Measurements from ENCODE around the gene TDRD7. TPM values are rescaled to one million over a fixed set of nuclear protein-coding genes. Genes with fewer than 3 reads are reported as not detected.

Gene TDRD7
- polyA plus RNA-seq, 1 donor (not counting 4 experiments of a cell fraction or from before 2014, with no cell fraction given): 10.5 TPM

GRCh38 chr9:97411440-97411788 lies 482 bp upstream of the TDRD7 start:
- no peaks in the 10 kb centered on the region for H3K36me3 ChIP-seq (ENCODE audit: control insufficient read depth in 2 of 2, extremely low read depth in 1 of 2, insufficient read depth in 2 of 2, low read length in 2 of 2)
- FAIRE-seq: no peak
- H3K4me2 ChIP-seq (ENCODE audit: control insufficient read depth, extremely low read depth, insufficient read depth, low read depth, low read length): peak overlapping the region; percentile 86
- H3K4me3 ChIP-seq (ENCODE audit: control insufficient read depth in 2 of 3, extremely low read depth in 1 of 3, insufficient read depth in 2 of 3, low read depth in 1 of 3, low read length in 3 of 3): peak overlapping the region; percentile 77 to 83 (median 79)
- peaks cover 9% of the 10 kb centered on the region for H3K4me1 ChIP-seq (ENCODE audit: control insufficient read depth, extremely low read depth, insufficient read depth, low read length)
- TF ChIP-seq CTCF (optimal IDR thresholded peaks at IDR 0.05 in 1 of 3, IDR thresholded peaks at IDR 0.05 in 1 of 3, conservative IDR thresholded peaks at IDR 0.05 in 1 of 3; ENCODE audit: extremely low read depth in 1 of 3, insufficient read depth in 2 of 3, low read length in 3 of 3): no peak
- no peak for TF ChIP-seq EZH2 (IDR thresholded peaks at IDR 0.05; ENCODE audit: low read length)
- H2AFZ ChIP-seq (ENCODE audit: control insufficient read depth, low read length): peak overlapping the region; percentile 93
- H3K9me1 ChIP-seq (ENCODE audit: control insufficient read depth, extremely low read depth, insufficient read depth, low read length): no peaks in the 10 kb centered on the region
- no peaks in the 10 kb centered on the region for H3K27me3 ChIP-seq (ENCODE audit: control insufficient read depth, extremely low read depth, insufficient read depth, low read length)
- H3K27ac ChIP-seq (ENCODE audit: control insufficient read depth, insufficient read depth, low read length): no peak overlapping the region
- dilution Hi-C loops (cut with MboI; ENCODE audit: extremely low pct_ligation_motif_present, low sequenced_read_pairs): no loop called here
- no peak for DNase-seq (ENCODE audit: low read depth, low spot score)
- no peaks in the 10 kb centered on the region for H3K9me3 ChIP-seq (ENCODE audit: control insufficient read depth, low read depth, low read length)
- no peaks in the 10 kb centered on the region for H4K20me1 ChIP-seq (ENCODE audit: control insufficient read depth, extremely low read depth, insufficient read depth, low read length)
- H3K9ac ChIP-seq (ENCODE audit: control insufficient read depth, extremely low read depth, insufficient read depth, low read length): peak overlapping the region; percentile 36
- no peaks in the 10 kb centered on the region for H3K79me2 ChIP-seq (ENCODE audit: control insufficient read depth, insufficient read depth, low read length)

GRCh38 chr9:97412626-97413385 lies 910 bp downstream of the TDRD7 start:
- peak overlapping the region; percentile 69 for H3K9ac ChIP-seq (ENCODE audit: control insufficient read depth, extremely low read depth, insufficient read depth, low read length)
- TF ChIP-seq CTCF (optimal IDR thresholded peaks at IDR 0.05 in 1 of 3, IDR thresholded peaks at IDR 0.05 in 1 of 3, conservative IDR thresholded peaks at IDR 0.05 in 1 of 3; ENCODE audit: extremely low read depth in 1 of 3, insufficient read depth in 2 of 3, low read length in 3 of 3) (no peak), EZH2 (IDR thresholded peaks at IDR 0.05; ENCODE audit: low read length) (no peak)
- H2AFZ ChIP-seq (ENCODE audit: control insufficient read depth, low read length): peak overlapping the region; percentile 46
- H3K36me3 ChIP-seq (ENCODE audit: control insufficient read depth in 2 of 2, extremely low read depth in 1 of 2, insufficient read depth in 2 of 2, low read length in 2 of 2): no peaks in the 10 kb centered on the region
- dilution Hi-C loops (cut with MboI; ENCODE audit: extremely low pct_ligation_motif_present, low sequenced_read_pairs): no loop called here
- peak; percentile 9 for FAIRE-seq
- H3K27me3 ChIP-seq (ENCODE audit: control insufficient read depth, extremely low read depth, insufficient read depth, low read length): no peaks in the 10 kb centered on the region
- no peaks in the 10 kb centered on the region for H3K9me1 ChIP-seq (ENCODE audit: control insufficient read depth, extremely low read depth, insufficient read depth, low read length)
- no peak for DNase-seq (ENCODE audit: low read depth, low spot score)
- no peaks in the 10 kb centered on the region for H3K79me2 ChIP-seq (ENCODE audit: control insufficient read depth, insufficient read depth, low read length)
- H3K27ac ChIP-seq (ENCODE audit: control insufficient read depth, insufficient read depth, low read length): no peak overlapping the region
- H3K9me3 ChIP-seq (ENCODE audit: control insufficient read depth, low read depth, low read length): no peaks in the 10 kb centered on the region
- H3K4me3 ChIP-seq (ENCODE audit: control insufficient read depth in 2 of 3, extremely low read depth in 1 of 3, insufficient read depth in 2 of 3, low read depth in 1 of 3, low read length in 3 of 3): peak overlapping the region; percentile 63 to 83 (median 77)
- peaks cover 9% of the 10 kb centered on the region for H3K4me1 ChIP-seq (ENCODE audit: control insufficient read depth, extremely low read depth, insufficient read depth, low read length)
- H4K20me1 ChIP-seq (ENCODE audit: control insufficient read depth, extremely low read depth, insufficient read depth, low read length): no peaks in the 10 kb centered on the region
- peak overlapping the region; percentile 79 for H3K4me2 ChIP-seq (ENCODE audit: control insufficient read depth, extremely low read depth, insufficient read depth, low read depth, low read length)

Measured in keratinocyte (primary cell).